Caco-2 (cell line): ENCODE data around the gene FAM107B. TPM values are rescaled to one million over a fixed set of nuclear protein-coding genes. Genes with fewer than 3 reads are reported as not detected.
A peak's percentile ranks its signal among the peaks of the same experiment; 100 is the strongest.

Source experiments
- BruUV-seq: library from RNA; stranded (reverse); fragments of 400-500 nt; replicated peaks from 2 replicates; lab custom pipeline; 2021; lab: Mats Ljungman, UMichigan
- CTCF ChIA-PET: fragments of 300-600 bp; sonication (Branson Sonifier 250); formaldehyde crosslinking; loops from one replicate; lab custom pipeline; 2022; ENCODE audit warnings: antibody characterized with exemption; lab: Charles Lee
- POLR2A ChIA-PET: fragments of 300-600 bp; sonication (Branson Sonifier 250); formaldehyde crosslinking; loops from one replicate; lab custom pipeline; 2022; ENCODE audit warnings: antibody characterized with exemption; lab: Charles Lee
- DNase-seq, 2 experiments: peaks; one replicate each; pipeline versions ENCODE4 v3.0.0 to v3.0.0-alpha.2; 2020 to 2022
- H3K27me3 ChIP-seq: replicated peaks from 2 replicates; pipeline ENCODE4 v1.6.0; 2011; ENCODE audit warnings: low read length; ENCODE audit not compliant: control insufficient read depth, insufficient read depth
- H3K36me3 ChIP-seq: 2 replicates; pipeline ENCODE4 v1.5.1; 2011; ENCODE audit warnings: low read length; ENCODE audit not compliant: control insufficient read depth, insufficient read depth
- H3K4me1 ChIP-seq: fragments of 250-450 bp; sonication (Bioruptor Pico); 2 replicates; pipeline ENCODE4 v1.5.1; 2020; ENCODE audit warnings: mild to moderate bottlenecking
- H3K4me3 ChIP-seq: 2 replicates; pipeline ENCODE4 v1.5.1; 2011; ENCODE audit warnings: low read depth, mild to moderate bottlenecking, control low read depth, low read length
- H3K9me3 ChIP-seq: fragments of 250-450 bp; sonication (Bioruptor Pico); 2 replicates; pipeline ENCODE4 v1.5.1; 2020; ENCODE audit warnings: mild to moderate bottlenecking, moderate library complexity
- H3K27ac Mint-ChIP-seq: one replicate; pipeline ENCODE4 v1.8.0; 2022; ENCODE audit warnings: mixed read lengths; ENCODE audit not compliant: unreplicated experiment
- H3K27me3 Mint-ChIP-seq: one replicate; pipeline ENCODE4 v1.8.0; 2022; ENCODE audit warnings: mixed read lengths; ENCODE audit not compliant: insufficient read depth, unreplicated experiment
- H3K36me3 Mint-ChIP-seq: one replicate; pipeline ENCODE4 v1.8.0; 2022; ENCODE audit warnings: mild to moderate bottlenecking, mixed read lengths; ENCODE audit not compliant: insufficient read depth, unreplicated experiment
- H3K4me1 Mint-ChIP-seq: one replicate; pipeline ENCODE4 v1.8.0; 2022; ENCODE audit warnings: low read depth, mixed read lengths; ENCODE audit not compliant: unreplicated experiment
- H3K4me3 Mint-ChIP-seq: one replicate; pipeline ENCODE4 v1.8.0; 2022; ENCODE audit warnings: mild to moderate bottlenecking, moderate library complexity, mixed read lengths; ENCODE audit not compliant: unreplicated experiment
- H3K9me3 Mint-ChIP-seq: one replicate; pipeline ENCODE4 v1.8.0; 2022; ENCODE audit warnings: mixed read lengths; ENCODE audit not compliant: unreplicated experiment
- intact Hi-C: fragments of 100-400 bp; cut with micrococcal nuclease; formaldehyde crosslinking; loops from one replicate; pipeline ENCODE4 v1.10.0; 2022; ENCODE audit not compliant: unreplicated experiment
- total RNA-seq: library from RNA; stranded (reverse); gene quantifications from 2 replicates; pipeline ENCODE4 v1.2.3, GENCODE V29; 2022
- TF ChIP-seq, protein P1 (sequence below), 2 experiments: fragments of 200-600 bp in 1 of 2; IDR thresholded peaks; 1 replicate in 1 of 2; 2 replicates in 1 of 2; pipeline versions ENCODE4 v1.5.1 to v1.8.0; 2011 to 2022; ENCODE audit warnings: antibody characterized with exemption in 1 of 2, control low read depth in 1 of 2, inconsistent platforms in 1 of 2, low read depth in 1 of 2, low read length in 1 of 2, mild to moderate bottlenecking in 1 of 2, moderate library complexity in 1 of 2; ENCODE audit not compliant: insufficient read depth in 1 of 2, severe bottlenecking in 1 of 2, unreplicated experiment in 1 of 2

The FAM107B gene
- total RNA-seq, 1 experiment from 2014 or later = 206 TPM

GRCh38 chr10:14687340-14687739, 87.4 kb downstream of the FAM107B start:
- Histone ChIP-seq H3K36me3 (no peaks in the 10 kb centered on the region), H3K4me1 (peaks cover 33% of the 10 kb centered on the region), H3K27me3 (no peaks in the 10 kb centered on the region), H3K4me3 (no peak overlapping the region), H3K9me3 (no peaks in the 10 kb centered on the region)
- DNase-seq = peak in 1 of 2 experiments; percentile 57
- Mint-ChIP-seq H3K27me3 (no peaks in the 10 kb centered on the region), H3K36me3 (peaks cover 4% of the 10 kb centered on the region), H3K27ac (peak overlapping the region; percentile 17), H3K4me1 (peaks cover 33% of the 10 kb centered on the region), H3K4me3 (no peak overlapping the region), H3K9me3 (no peaks in the 10 kb centered on the region)
- POLR2A ChIA-PET = interaction anchor here (0.5 to 0.7 kb wide), 3 partner anchors 13 to 114 kb away, joined by 3 to 10 read pairs (median 4); no protein-coding TSS in a partner anchor
- BruUV-seq = no TSS peak
- intact Hi-C loops = loop anchor here (1.0 to 5.0 kb wide), 2 partner anchors 16 to 135 kb away; no protein-coding TSS in a partner anchor
- CTCF ChIA-PET = interaction anchor here (0.9 kb wide), 2 partner anchors 127 to 151 kb away, joined by 3 read pairs; partner anchors contain the start of genes CDNF, HSPA14 and MSANTD7
- TF ChIP-seq, protein P1, sequence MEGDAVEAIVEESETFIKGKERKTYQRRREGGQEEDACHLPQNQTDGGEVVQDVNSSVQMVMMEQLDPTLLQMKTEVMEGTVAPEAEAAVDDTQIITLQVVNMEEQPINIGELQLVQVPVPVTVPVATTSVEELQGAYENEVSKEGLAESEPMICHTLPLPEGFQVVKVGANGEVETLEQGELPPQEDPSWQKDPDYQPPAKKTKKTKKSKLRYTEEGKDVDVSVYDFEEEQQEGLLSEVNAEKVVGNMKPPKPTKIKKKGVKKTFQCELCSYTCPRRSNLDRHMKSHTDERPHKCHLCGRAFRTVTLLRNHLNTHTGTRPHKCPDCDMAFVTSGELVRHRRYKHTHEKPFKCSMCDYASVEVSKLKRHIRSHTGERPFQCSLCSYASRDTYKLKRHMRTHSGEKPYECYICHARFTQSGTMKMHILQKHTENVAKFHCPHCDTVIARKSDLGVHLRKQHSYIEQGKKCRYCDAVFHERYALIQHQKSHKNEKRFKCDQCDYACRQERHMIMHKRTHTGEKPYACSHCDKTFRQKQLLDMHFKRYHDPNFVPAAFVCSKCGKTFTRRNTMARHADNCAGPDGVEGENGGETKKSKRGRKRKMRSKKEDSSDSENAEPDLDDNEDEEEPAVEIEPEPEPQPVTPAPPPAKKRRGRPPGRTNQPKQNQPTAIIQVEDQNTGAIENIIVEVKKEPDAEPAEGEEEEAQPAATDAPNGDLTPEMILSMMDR (IDR thresholded peaks at IDR 0.05; ENCODE audit: insufficient read depth in 1 of 2, low read depth in 1 of 2, low read length in 1 of 2, severe bottlenecking in 1 of 2, unreplicated experiment in 1 of 2) = no peak

DNA sequence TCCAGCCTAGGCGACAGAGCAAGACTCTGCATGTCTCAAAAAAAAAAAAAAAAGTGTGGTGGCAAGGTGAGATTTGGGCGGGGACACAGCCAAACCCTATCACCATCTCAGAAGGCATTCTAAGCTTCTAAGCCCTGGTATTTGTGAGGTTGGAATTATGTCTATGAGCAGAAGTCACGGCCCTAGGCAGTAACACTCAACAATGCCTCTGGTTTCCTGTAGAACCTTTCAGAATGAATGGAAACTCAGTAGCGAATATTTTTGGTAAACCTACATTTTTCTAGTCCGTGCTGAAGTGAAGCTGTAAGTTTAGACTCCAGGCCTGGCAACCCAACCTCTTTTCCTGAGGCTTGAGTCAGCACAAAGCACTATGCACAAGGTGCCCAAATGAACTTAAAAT, 88.3 kb downstream of the FAM107B start:
- intact Hi-C loops = loop anchor here (5.0 kb wide), 1 partner anchor 136 kb away; no protein-coding TSS in a partner anchor
- DNase-seq = no peak
- TF ChIP-seq, protein P1 (IDR thresholded peaks at IDR 0.05; ENCODE audit: insufficient read depth in 1 of 2, low read depth in 1 of 2, low read length in 1 of 2, severe bottlenecking in 1 of 2, unreplicated experiment in 1 of 2) = no peak

GRCh38 chr10:14684354-14684753, 90.3 kb downstream of the FAM107B start:
- H3K9me3 ChIP-seq = no peaks in the 10 kb centered on the region
- H3K27me3 ChIP-seq = no peaks in the 10 kb centered on the region
- Mint-ChIP-seq H3K4me1 (peaks cover 39% of the 10 kb centered on the region), H3K36me3 (peaks cover 6% of the 10 kb centered on the region), H3K9me3 (no peaks in the 10 kb centered on the region), H3K27me3 (no peaks in the 10 kb centered on the region), H3K27ac (no peak overlapping the region), H3K4me3 (no peak overlapping the region)
- H3K36me3 ChIP-seq = no peaks in the 10 kb centered on the region
- POLR2A ChIA-PET = no interaction called here
- intact Hi-C loops = no loop called here
- BruUV-seq = no TSS peak
- no peak for DNase-seq
- peaks cover 26% of the 10 kb centered on the region for H3K4me1 ChIP-seq
- CTCF ChIA-PET = no interaction called here
- TF ChIP-seq, protein P1 (IDR thresholded peaks at IDR 0.05; ENCODE audit: insufficient read depth in 1 of 2, low read depth in 1 of 2, low read length in 1 of 2, severe bottlenecking in 1 of 2, unreplicated experiment in 1 of 2) = no peak
- no peak overlapping the region for H3K4me3 ChIP-seq

More for the DNA sequence above, 88.3 kb downstream of the FAM107B start:
- CTCF ChIA-PET = interaction anchor here (0.6 kb wide), 1 partner anchor 12 kb away, joined by 4 read pairs; no protein-coding TSS in a partner anchor
- no peaks in the 10 kb centered on the region for H3K9me3 ChIP-seq
- H3K4me3 ChIP-seq = no peak overlapping the region
- no peaks in the 10 kb centered on the region for H3K27me3 ChIP-seq
- peaks cover 6% of the 10 kb centered on the region for H3K36me3 Mint-ChIP-seq
- H3K27me3 Mint-ChIP-seq = no peaks in the 10 kb centered on the region
- POLR2A ChIA-PET = no interaction called here
- H3K9me3 Mint-ChIP-seq = no peaks in the 10 kb centered on the region
- H3K36me3 ChIP-seq = no peaks in the 10 kb centered on the region
- no TSS peak for BruUV-seq
- H3K4me1 ChIP-seq = peaks cover 31% of the 10 kb centered on the region
- no peak overlapping the region for H3K4me3 Mint-ChIP-seq
- H3K4me1 Mint-ChIP-seq = peaks cover 37% of the 10 kb centered on the region
- peak overlapping the region; percentile 17 for H3K27ac Mint-ChIP-seq
